ENCODE measurements around the gene EPB41L4B. TPM values are rescaled to one million over a fixed set of nuclear protein-coding genes. Genes with fewer than 3 reads are reported as not detected.

Gene EPB41L4B
- total RNA-seq, 4 donors from 2014 or later = 0.42 to 2.3 (median 1.5) TPM

DNA sequence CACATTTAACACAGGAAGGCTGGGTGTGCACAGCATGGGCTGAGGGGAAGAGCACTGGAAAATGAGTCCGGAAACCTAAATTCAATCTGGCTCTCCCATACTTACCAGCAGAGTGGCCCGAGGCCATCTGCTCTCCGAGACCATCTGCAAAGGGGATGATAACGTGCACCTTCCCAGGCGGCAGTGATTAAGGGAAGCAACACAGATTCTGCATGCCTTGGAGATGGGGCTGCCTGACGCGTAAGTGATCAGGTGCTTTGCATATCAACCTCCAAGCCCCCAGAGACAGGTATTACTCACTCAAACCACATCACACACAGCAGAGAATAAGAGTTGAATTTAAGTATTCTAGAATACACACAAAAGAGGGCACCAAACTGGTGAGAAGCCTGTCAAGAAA lies 9.1 kb downstream of the EPB41L4B start:
- Histone ChIP-seq H3K4me3 (no peak overlapping the region), H3K9me3 (no peaks in the 10 kb centered on the region), H3K27me3 (peaks cover 0 to 7% (median 0%) of the 10 kb centered on the region in 4 donors), H3K4me1 (peaks cover 13 to 37% (median 26%) of the 10 kb centered on the region in 4 donors), H3K36me3 (no peaks in the 10 kb centered on the region), H3K27ac (replicated peaks in 1 of 4) (no peak overlapping the region)
- intact Hi-C loops (cut with DNase I) = no loop called here
- TF ChIP-seq, protein P1, sequence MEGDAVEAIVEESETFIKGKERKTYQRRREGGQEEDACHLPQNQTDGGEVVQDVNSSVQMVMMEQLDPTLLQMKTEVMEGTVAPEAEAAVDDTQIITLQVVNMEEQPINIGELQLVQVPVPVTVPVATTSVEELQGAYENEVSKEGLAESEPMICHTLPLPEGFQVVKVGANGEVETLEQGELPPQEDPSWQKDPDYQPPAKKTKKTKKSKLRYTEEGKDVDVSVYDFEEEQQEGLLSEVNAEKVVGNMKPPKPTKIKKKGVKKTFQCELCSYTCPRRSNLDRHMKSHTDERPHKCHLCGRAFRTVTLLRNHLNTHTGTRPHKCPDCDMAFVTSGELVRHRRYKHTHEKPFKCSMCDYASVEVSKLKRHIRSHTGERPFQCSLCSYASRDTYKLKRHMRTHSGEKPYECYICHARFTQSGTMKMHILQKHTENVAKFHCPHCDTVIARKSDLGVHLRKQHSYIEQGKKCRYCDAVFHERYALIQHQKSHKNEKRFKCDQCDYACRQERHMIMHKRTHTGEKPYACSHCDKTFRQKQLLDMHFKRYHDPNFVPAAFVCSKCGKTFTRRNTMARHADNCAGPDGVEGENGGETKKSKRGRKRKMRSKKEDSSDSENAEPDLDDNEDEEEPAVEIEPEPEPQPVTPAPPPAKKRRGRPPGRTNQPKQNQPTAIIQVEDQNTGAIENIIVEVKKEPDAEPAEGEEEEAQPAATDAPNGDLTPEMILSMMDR (IDR thresholded peaks at IDR 0.05) = no peak
- TF ChIP-seq POLR2A (IDR thresholded peaks at IDR 0.05; ENCODE audit: low read depth) (no peak), POLR2AphosphoS5 (IDR thresholded peaks at IDR 0.05) (no peak), EP300 (IDR thresholded peaks at IDR 0.05) (no peak)
- WGBS = 73% methylated on average over 7 of the region's 7 CpGs
- DNase-seq (ENCODE audit: extremely low spot score) = no peak

GRCh38 chr9:109311286-109311685 lies 9.6 kb downstream of the EPB41L4B start:
- H3K4me1 ChIP-seq = peaks cover 10 to 37% (median 26%) of the 10 kb centered on the region in 4 donors
- H3K4me3 ChIP-seq = no peak overlapping the region
- TF ChIP-seq EP300 (IDR thresholded peaks at IDR 0.05) (no peak), POLR2A (IDR thresholded peaks at IDR 0.05; ENCODE audit: low read depth) (no peak), POLR2AphosphoS5 (IDR thresholded peaks at IDR 0.05) (no peak)
- TF ChIP-seq, protein P1 (IDR thresholded peaks at IDR 0.05) = no peak
- intact Hi-C loops (cut with DNase I) = no loop called here
- no peaks in the 10 kb centered on the region for H3K36me3 ChIP-seq
- DNase-seq (ENCODE audit: extremely low spot score) = no peak
- 80% methylated on average over 5 of the region's 5 CpGs for WGBS
- no peaks in the 10 kb centered on the region for H3K9me3 ChIP-seq
- H3K27me3 ChIP-seq = peaks cover 0 to 3% (median 0%) of the 10 kb centered on the region in 4 donors
- H3K27ac ChIP-seq (replicated peaks in 1 of 4) = no peak overlapping the region

GRCh38 chr9:109310486-109310901 lies 10.4 kb downstream of the EPB41L4B start:
- peaks cover 10 to 32% (median 26%) of the 10 kb centered on the region in 4 donors for H3K4me1 ChIP-seq
- no peak for DNase-seq (ENCODE audit: extremely low spot score)
- intact Hi-C loops (cut with DNase I) = no loop called here
- TF ChIP-seq, protein P1 (IDR thresholded peaks at IDR 0.05) = no peak
- peak in 1 of 2 donors; percentile 16 for TF ChIP-seq POLR2AphosphoS5 (IDR thresholded peaks at IDR 0.05)
- H3K36me3 ChIP-seq = no peaks in the 10 kb centered on the region
- H3K4me3 ChIP-seq = peak overlapping the region in 2 of 4 donors; percentile 1 to 18
- H3K27me3 ChIP-seq = no peaks in the 10 kb centered on the region
- H3K27ac ChIP-seq (replicated peaks in 1 of 4) = peak overlapping the region in 1 of 4 donors; percentile 27
- H3K9me3 ChIP-seq = no peaks in the 10 kb centered on the region
- WGBS = 18% methylated on average over 7 of the region's 7 CpGs

DNA sequence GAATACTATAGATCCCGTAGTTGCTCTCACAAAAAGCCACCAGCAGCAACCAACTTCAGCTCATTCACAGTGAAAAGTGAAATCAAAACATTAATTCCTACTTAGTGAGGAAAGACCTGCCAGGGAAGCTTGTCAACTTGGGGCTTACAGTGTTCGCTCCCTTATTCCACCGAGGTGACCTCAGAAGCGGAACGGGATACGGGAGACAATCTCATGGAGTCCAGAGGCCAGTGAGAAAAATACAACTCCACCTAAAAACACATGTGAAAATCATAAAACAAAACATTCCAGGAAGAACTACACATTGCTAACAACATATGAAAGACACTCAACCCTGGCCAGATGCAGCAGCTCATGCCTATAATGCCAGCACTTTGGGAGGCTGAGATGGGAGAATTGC lies 11.6 kb downstream of the EPB41L4B start:
- H3K9me3 ChIP-seq = no peaks in the 10 kb centered on the region
- no peak for DNase-seq (ENCODE audit: extremely low spot score)
- WGBS = 96% methylated on average over 6 of the region's 6 CpGs

More for the DNA sequence above, 11.6 kb downstream of the EPB41L4B start:
- Histone ChIP-seq H3K4me3 (no peak overlapping the region), H3K27ac (replicated peaks in 1 of 4) (no peak overlapping the region), H3K27me3 (no peaks in the 10 kb centered on the region), H3K36me3 (no peaks in the 10 kb centered on the region), H3K4me1 (peaks cover 10 to 28% (median 26%) of the 10 kb centered on the region in 4 donors)
- intact Hi-C loops (cut with DNase I) = no loop called here
- TF ChIP-seq POLR2AphosphoS5 (IDR thresholded peaks at IDR 0.05) (no peak), EP300 (IDR thresholded peaks at IDR 0.05) (no peak), POLR2A (IDR thresholded peaks at IDR 0.05; ENCODE audit: low read depth) (no peak)
- TF ChIP-seq, protein P1 (IDR thresholded peaks at IDR 0.05) = no peak

All from esophagus muscularis mucosa (tissue), 4 donors.